H9 (cell line): ENCODE results near the gene JADE2. TPM values are rescaled to one million over a fixed set of nuclear protein-coding genes. Genes with fewer than 3 reads are reported as not detected.
A peak's percentile ranks its signal among the peaks of the same experiment; 100 is the strongest.

Experiments used
- DNase-seq: peaks from one replicate; pipeline ENCODE4 v3.0.0-alpha.2; 2017
- H2AFZ ChIP-seq: one replicate; pipeline ENCODE4 v1.6.1; 2013; ENCODE audit warnings: mild to moderate bottlenecking, low read length, control low read depth, moderate library complexity
- H2AK5ac ChIP-seq: 2 replicates; pipeline ENCODE4 v1.6.1; 2013; ENCODE audit warnings: low read length, control low read depth, mixed read lengths; ENCODE audit not compliant: insufficient read length
- H2BK120ac ChIP-seq: one replicate; pipeline ENCODE4 v1.6.1; 2013; ENCODE audit warnings: low read depth, mild to moderate bottlenecking, low read length, control low read depth, inconsistent platforms; ENCODE audit not compliant: poor library complexity, severe bottlenecking
- H2BK12ac ChIP-seq: 2 replicates; pipeline ENCODE4 v1.6.1; 2013; ENCODE audit warnings: low read length, control low read depth, mixed read lengths, low read depth; ENCODE audit not compliant: insufficient read length
- H2BK15ac ChIP-seq: 2 replicates; pipeline ENCODE4 v1.6.1; 2013; ENCODE audit warnings: low read depth, low read length, control low read depth
- H2BK20ac ChIP-seq: one replicate; pipeline ENCODE4 v1.6.1; 2013; ENCODE audit warnings: low read depth, mild to moderate bottlenecking, low read length, control low read depth, inconsistent platforms; ENCODE audit not compliant: poor library complexity, severe bottlenecking
- H2BK5ac ChIP-seq: 2 replicates; pipeline ENCODE4 v1.6.1; 2013; ENCODE audit warnings: low read length, control low read depth, mixed read lengths; ENCODE audit not compliant: insufficient read length
- H3K14ac ChIP-seq: 2 replicates; pipeline ENCODE4 v1.6.1; 2013; ENCODE audit warnings: low read length, control low read depth; ENCODE audit not compliant: insufficient read depth
- H3K18ac ChIP-seq: 2 replicates; pipeline ENCODE4 v1.6.1; 2013; ENCODE audit warnings: low read depth, mild to moderate bottlenecking, mixed read lengths, low read length, control low read depth; ENCODE audit not compliant: insufficient read length
- H3K23ac ChIP-seq: 2 replicates; pipeline ENCODE4 v1.6.1; 2013; ENCODE audit warnings: low read length, control low read depth, mixed read lengths, low read depth; ENCODE audit not compliant: insufficient read length
- H3K23me2 ChIP-seq: 2 replicates; pipeline ENCODE4 v1.6.1; 2013; ENCODE audit warnings: low read depth, mild to moderate bottlenecking, mixed read lengths, low read length, control low read depth; ENCODE audit not compliant: insufficient read length, poor library complexity, severe bottlenecking
- H3K27ac ChIP-seq: 2 replicates; pipeline ENCODE4 v1.5.1; 2013; ENCODE audit warnings: low read length, control low read depth, mixed read lengths, low read depth; ENCODE audit not compliant: insufficient read length
- H3K27me3 ChIP-seq: 2 replicates; pipeline ENCODE4 v1.6.1; 2013; ENCODE audit warnings: low read length, control low read depth, inconsistent platforms; ENCODE audit not compliant: insufficient read depth
- H3K4ac ChIP-seq: 2 replicates; pipeline ENCODE4 v1.6.1; 2013; ENCODE audit warnings: low read depth, mild to moderate bottlenecking, control low read depth, inconsistent platforms, low read length, moderate library complexity
- H3K4me1 ChIP-seq: 2 replicates; pipeline ENCODE4 v1.6.1; 2013; ENCODE audit warnings: low read length, control low read depth, inconsistent platforms; ENCODE audit not compliant: insufficient read depth
- H3K4me2 ChIP-seq: 2 replicates; pipeline ENCODE4 v1.6.1; 2013; ENCODE audit warnings: low read length, control low read depth, mixed read lengths; ENCODE audit not compliant: insufficient read length, insufficient read depth
- H3K56ac ChIP-seq: 2 replicates; pipeline ENCODE4 v1.6.1; 2013; ENCODE audit warnings: low read depth, mild to moderate bottlenecking, mixed read lengths, low read length, control low read depth; ENCODE audit not compliant: insufficient read length
- H3K79me1 ChIP-seq: 2 replicates; pipeline ENCODE4 v1.6.1; 2013; ENCODE audit warnings: low read depth, mild to moderate bottlenecking, moderate library complexity, low read length, control low read depth, inconsistent platforms; ENCODE audit not compliant: insufficient read depth, poor library complexity, severe bottlenecking
- H3K79me2 ChIP-seq: 2 replicates; pipeline ENCODE4 v1.6.1; 2013; ENCODE audit warnings: low read length, control low read depth, inconsistent platforms; ENCODE audit not compliant: insufficient read depth
- H3K9ac ChIP-seq: 2 replicates; pipeline ENCODE4 v1.6.1; 2013; ENCODE audit warnings: low read length, control low read depth, mixed read lengths; ENCODE audit not compliant: insufficient read length; ENCODE audit errors: extremely low read depth
- H3K9me3 ChIP-seq: one replicate; pipeline ENCODE4 v1.6.1; 2013; ENCODE audit warnings: low read depth, low read length, inconsistent platforms; ENCODE audit not compliant: control insufficient read depth
- H3T11ph ChIP-seq: one replicate; pipeline ENCODE4 v1.6.1; 2013; ENCODE audit warnings: mild to moderate bottlenecking, low read length, control low read depth, inconsistent platforms
- H4K20me1 ChIP-seq: one replicate; pipeline ENCODE4 v1.6.1; 2013; ENCODE audit not compliant: control insufficient read depth, insufficient read length, insufficient read depth
- H4K5ac ChIP-seq: 2 replicates; pipeline ENCODE4 v1.6.1; 2013; ENCODE audit warnings: low read depth, mild to moderate bottlenecking, mixed read lengths, low read length, control low read depth; ENCODE audit not compliant: insufficient read length
- H4K8ac ChIP-seq: replicated peaks from 2 replicates; pipeline ENCODE4 v1.6.1; 2013; ENCODE audit warnings: low read length, control low read depth, mixed read lengths, low read depth; ENCODE audit not compliant: insufficient read length
- H4K91ac ChIP-seq: 2 replicates; pipeline ENCODE4 v1.6.1; 2013; ENCODE audit warnings: low read depth, mild to moderate bottlenecking, moderate library complexity, mixed read lengths, low read length, control low read depth; ENCODE audit not compliant: insufficient read length
- H3K27ac Mint-ChIP-seq, 3 experiments: 2 replicates in 2 of 3; 3 replicates in 1 of 3; pipeline ENCODE4 v1.8.0; 2020 to 2021; ENCODE audit warnings: mixed read lengths in 3 of 3, mild to moderate bottlenecking in 1 of 3, moderate library complexity in 1 of 3
- H3K27me3 Mint-ChIP-seq: 2 replicates; pipeline ENCODE4 v1.8.0; 2021; ENCODE audit warnings: low read depth, mild to moderate bottlenecking, moderate library complexity, mixed read lengths
- H3K36me3 Mint-ChIP-seq, 3 experiments: 2 replicates in 2 of 3; 3 replicates in 1 of 3; pipeline ENCODE4 v1.8.0; 2020 to 2021; ENCODE audit warnings: low read depth in 3 of 3, mixed read lengths in 3 of 3; ENCODE audit not compliant: insufficient read depth in 1 of 3
- H3K4me1 Mint-ChIP-seq, 2 experiments: 2 replicates each; pipeline ENCODE4 v1.8.0; 2020; ENCODE audit warnings: mixed read lengths in 2 of 2
- H3K4me3 Mint-ChIP-seq, 2 experiments: 2 replicates in 1 of 2; 3 replicates in 1 of 2; pipeline ENCODE4 v1.8.0; 2020 to 2021; ENCODE audit warnings: mild to moderate bottlenecking in 2 of 2, mixed read lengths in 2 of 2, moderate library complexity in 1 of 2
- H3K9me3 Mint-ChIP-seq, 2 experiments: 2 replicates in 1 of 2; 3 replicates in 1 of 2; pipeline ENCODE4 v1.8.0; 2020; ENCODE audit warnings: mild to moderate bottlenecking in 2 of 2, mixed read lengths in 2 of 2, moderate library complexity in 1 of 2
- WGBS: extraction: QIAGEN DNeasy Blood & Tissue Kit; methylation state at CpG from one replicate; pipeline ENCODE4 v1.1.7; 2013; ENCODE audit warnings: missing lambda C conversion rate, low lambda C conversion rate, mixed read lengths; ENCODE audit not compliant: insufficient read length; ENCODE audit errors: extremely low coverage; 5-methylcytosine and 5-hydroxymethylcytosine counted together
- total RNA-seq: library from RNA; stranded (reverse); gene quantifications from 2 replicates; pipeline ENCODE4 v1.2.1, GENCODE V29; 2021
- TF ChIP-seq, protein P1 (sequence below): fragments of 200-600 bp; sonication (generic); conservative IDR thresholded peaks from 3 replicates; pipeline ENCODE4 v1.8.0; 2021; ENCODE audit warnings: antibody characterized with exemption, mild to moderate bottlenecking

Gene JADE2
- total RNA-seq, 1 experiment from 2014 or later, result 99.7 TPM

DNA sequence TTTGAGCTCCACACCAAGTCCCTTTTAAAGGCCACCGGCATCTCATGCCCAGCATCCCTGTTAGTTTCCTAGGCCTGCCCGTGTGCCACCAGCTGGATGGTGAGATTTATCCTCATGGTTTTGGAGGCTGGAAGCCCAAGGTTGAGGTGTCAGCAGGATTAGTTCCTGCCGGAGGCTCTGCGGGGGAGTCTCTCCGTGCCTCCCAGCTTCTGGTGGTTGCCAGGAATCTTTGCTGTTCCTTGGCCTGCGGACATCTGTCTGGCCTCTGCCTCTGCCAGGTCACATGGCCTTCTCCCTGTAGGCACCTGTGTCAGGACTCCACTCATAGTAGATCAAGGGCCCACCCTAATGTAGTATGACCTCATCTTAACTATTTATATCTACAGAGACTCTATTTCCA lies 45.4 kb downstream of the JADE2 start:
- H3K27me3 Mint-ChIP-seq, result no peaks in the 10 kb centered on the region
- Histone ChIP-seq H3K23ac (no peak overlapping the region), H3K4me1 (no peaks in the 10 kb centered on the region), H3K23me2 (no peaks in the 10 kb centered on the region), H2AFZ (no peak overlapping the region), H3K79me2 (no peaks in the 10 kb centered on the region), H2BK15ac (no peak overlapping the region), H4K20me1 (no peaks in the 10 kb centered on the region), H3K18ac (no peak overlapping the region), H3T11ph (no peak overlapping the region), H3K4me2 (no peak overlapping the region), H2BK20ac (no peak overlapping the region), H3K79me1 (no peaks in the 10 kb centered on the region), H2BK12ac (no peak overlapping the region), H3K9me3 (no peaks in the 10 kb centered on the region), H3K56ac (no peak overlapping the region), H3K4ac (no peak overlapping the region), H4K91ac (no peak overlapping the region), H3K9ac (no peak overlapping the region), H3K14ac (no peak overlapping the region), H2BK120ac (no peak overlapping the region), H3K27ac (no peak overlapping the region), H2AK5ac (no peak overlapping the region), H4K5ac (no peak overlapping the region), H2BK5ac (no peak overlapping the region), H3K27me3 (no peaks in the 10 kb centered on the region), H4K8ac (no peak overlapping the region)
- TF ChIP-seq, protein P1, sequence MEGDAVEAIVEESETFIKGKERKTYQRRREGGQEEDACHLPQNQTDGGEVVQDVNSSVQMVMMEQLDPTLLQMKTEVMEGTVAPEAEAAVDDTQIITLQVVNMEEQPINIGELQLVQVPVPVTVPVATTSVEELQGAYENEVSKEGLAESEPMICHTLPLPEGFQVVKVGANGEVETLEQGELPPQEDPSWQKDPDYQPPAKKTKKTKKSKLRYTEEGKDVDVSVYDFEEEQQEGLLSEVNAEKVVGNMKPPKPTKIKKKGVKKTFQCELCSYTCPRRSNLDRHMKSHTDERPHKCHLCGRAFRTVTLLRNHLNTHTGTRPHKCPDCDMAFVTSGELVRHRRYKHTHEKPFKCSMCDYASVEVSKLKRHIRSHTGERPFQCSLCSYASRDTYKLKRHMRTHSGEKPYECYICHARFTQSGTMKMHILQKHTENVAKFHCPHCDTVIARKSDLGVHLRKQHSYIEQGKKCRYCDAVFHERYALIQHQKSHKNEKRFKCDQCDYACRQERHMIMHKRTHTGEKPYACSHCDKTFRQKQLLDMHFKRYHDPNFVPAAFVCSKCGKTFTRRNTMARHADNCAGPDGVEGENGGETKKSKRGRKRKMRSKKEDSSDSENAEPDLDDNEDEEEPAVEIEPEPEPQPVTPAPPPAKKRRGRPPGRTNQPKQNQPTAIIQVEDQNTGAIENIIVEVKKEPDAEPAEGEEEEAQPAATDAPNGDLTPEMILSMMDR, result no peak
- H3K36me3 Mint-ChIP-seq, result peaks cover 28 to 90% (median 74%) of the 10 kb centered on the region in 3 experiments
- no peaks in the 10 kb centered on the region for H3K9me3 Mint-ChIP-seq
- H3K4me1 Mint-ChIP-seq, result peaks cover 4 to 13% of the 10 kb centered on the region in 2 experiments
- H3K4me3 Mint-ChIP-seq, result no peak overlapping the region
- 0 out of 7 replicates have a peak overlapping the region, but pooled peaks of 1 of the 3 experiments have one; percentile 39 for H3K27ac Mint-ChIP-seq
- no peak for DNase-seq
- WGBS, result no CpG with 5 or more reads among the region's 6 CpGs
